H9 (cell line): Measurements from ENCODE around the gene CDC16. TPM values are rescaled to one million over a fixed set of nuclear protein-coding genes. Genes with fewer than 3 reads are reported as not detected.

Experiments used
- DNase-seq: peaks from one replicate; pipeline ENCODE4 v3.0.0-alpha.2; 2017
- H2AFZ ChIP-seq: one replicate; pipeline ENCODE4 v1.6.1; 2013; ENCODE audit warnings: mild to moderate bottlenecking, low read length, control low read depth, moderate library complexity
- H2AK5ac ChIP-seq: 2 replicates; pipeline ENCODE4 v1.6.1; 2013; ENCODE audit warnings: low read length, control low read depth, mixed read lengths; ENCODE audit not compliant: insufficient read length
- H2BK120ac ChIP-seq: one replicate; pipeline ENCODE4 v1.6.1; 2013; ENCODE audit warnings: low read depth, mild to moderate bottlenecking, low read length, control low read depth, inconsistent platforms; ENCODE audit not compliant: poor library complexity, severe bottlenecking
- H2BK12ac ChIP-seq: 2 replicates; pipeline ENCODE4 v1.6.1; 2013; ENCODE audit warnings: low read length, control low read depth, mixed read lengths, low read depth; ENCODE audit not compliant: insufficient read length
- H2BK15ac ChIP-seq: 2 replicates; pipeline ENCODE4 v1.6.1; 2013; ENCODE audit warnings: low read depth, low read length, control low read depth
- H2BK20ac ChIP-seq: one replicate; pipeline ENCODE4 v1.6.1; 2013; ENCODE audit warnings: low read depth, mild to moderate bottlenecking, low read length, control low read depth, inconsistent platforms; ENCODE audit not compliant: poor library complexity, severe bottlenecking
- H2BK5ac ChIP-seq: 2 replicates; pipeline ENCODE4 v1.6.1; 2013; ENCODE audit warnings: low read length, control low read depth, mixed read lengths; ENCODE audit not compliant: insufficient read length
- H3K14ac ChIP-seq: 2 replicates; pipeline ENCODE4 v1.6.1; 2013; ENCODE audit warnings: low read length, control low read depth; ENCODE audit not compliant: insufficient read depth
- H3K18ac ChIP-seq: 2 replicates; pipeline ENCODE4 v1.6.1; 2013; ENCODE audit warnings: low read depth, mild to moderate bottlenecking, mixed read lengths, low read length, control low read depth; ENCODE audit not compliant: insufficient read length
- H3K23ac ChIP-seq: 2 replicates; pipeline ENCODE4 v1.6.1; 2013; ENCODE audit warnings: low read length, control low read depth, mixed read lengths, low read depth; ENCODE audit not compliant: insufficient read length
- H3K23me2 ChIP-seq: 2 replicates; pipeline ENCODE4 v1.6.1; 2013; ENCODE audit warnings: low read depth, mild to moderate bottlenecking, mixed read lengths, low read length, control low read depth; ENCODE audit not compliant: insufficient read length, poor library complexity, severe bottlenecking
- H3K27ac ChIP-seq: 2 replicates; pipeline ENCODE4 v1.5.1; 2013; ENCODE audit warnings: low read length, control low read depth, mixed read lengths, low read depth; ENCODE audit not compliant: insufficient read length
- H3K27me3 ChIP-seq: 2 replicates; pipeline ENCODE4 v1.6.1; 2013; ENCODE audit warnings: low read length, control low read depth, inconsistent platforms; ENCODE audit not compliant: insufficient read depth
- H3K4ac ChIP-seq: 2 replicates; pipeline ENCODE4 v1.6.1; 2013; ENCODE audit warnings: low read depth, mild to moderate bottlenecking, control low read depth, inconsistent platforms, low read length, moderate library complexity
- H3K4me1 ChIP-seq: 2 replicates; pipeline ENCODE4 v1.6.1; 2013; ENCODE audit warnings: low read length, control low read depth, inconsistent platforms; ENCODE audit not compliant: insufficient read depth
- H3K4me2 ChIP-seq: 2 replicates; pipeline ENCODE4 v1.6.1; 2013; ENCODE audit warnings: low read length, control low read depth, mixed read lengths; ENCODE audit not compliant: insufficient read length, insufficient read depth
- H3K56ac ChIP-seq: 2 replicates; pipeline ENCODE4 v1.6.1; 2013; ENCODE audit warnings: low read depth, mild to moderate bottlenecking, mixed read lengths, low read length, control low read depth; ENCODE audit not compliant: insufficient read length
- H3K79me1 ChIP-seq: 2 replicates; pipeline ENCODE4 v1.6.1; 2013; ENCODE audit warnings: low read depth, mild to moderate bottlenecking, moderate library complexity, low read length, control low read depth, inconsistent platforms; ENCODE audit not compliant: insufficient read depth, poor library complexity, severe bottlenecking
- H3K79me2 ChIP-seq: 2 replicates; pipeline ENCODE4 v1.6.1; 2013; ENCODE audit warnings: low read length, control low read depth, inconsistent platforms; ENCODE audit not compliant: insufficient read depth
- H3K9ac ChIP-seq: 2 replicates; pipeline ENCODE4 v1.6.1; 2013; ENCODE audit warnings: low read length, control low read depth, mixed read lengths; ENCODE audit not compliant: insufficient read length; ENCODE audit errors: extremely low read depth
- H3K9me3 ChIP-seq: one replicate; pipeline ENCODE4 v1.6.1; 2013; ENCODE audit warnings: low read depth, low read length, inconsistent platforms; ENCODE audit not compliant: control insufficient read depth
- H3T11ph ChIP-seq: one replicate; pipeline ENCODE4 v1.6.1; 2013; ENCODE audit warnings: mild to moderate bottlenecking, low read length, control low read depth, inconsistent platforms
- H4K20me1 ChIP-seq: one replicate; pipeline ENCODE4 v1.6.1; 2013; ENCODE audit not compliant: control insufficient read depth, insufficient read length, insufficient read depth
- H4K5ac ChIP-seq: 2 replicates; pipeline ENCODE4 v1.6.1; 2013; ENCODE audit warnings: low read depth, mild to moderate bottlenecking, mixed read lengths, low read length, control low read depth; ENCODE audit not compliant: insufficient read length
- H4K8ac ChIP-seq: replicated peaks from 2 replicates; pipeline ENCODE4 v1.6.1; 2013; ENCODE audit warnings: low read length, control low read depth, mixed read lengths, low read depth; ENCODE audit not compliant: insufficient read length
- H4K91ac ChIP-seq: 2 replicates; pipeline ENCODE4 v1.6.1; 2013; ENCODE audit warnings: low read depth, mild to moderate bottlenecking, moderate library complexity, mixed read lengths, low read length, control low read depth; ENCODE audit not compliant: insufficient read length
- H3K27ac Mint-ChIP-seq, 3 experiments: 2 replicates in 2 of 3; 3 replicates in 1 of 3; pipeline ENCODE4 v1.8.0; 2020 to 2021; ENCODE audit warnings: mixed read lengths in 3 of 3, mild to moderate bottlenecking in 1 of 3, moderate library complexity in 1 of 3
- H3K27me3 Mint-ChIP-seq: 2 replicates; pipeline ENCODE4 v1.8.0; 2021; ENCODE audit warnings: low read depth, mild to moderate bottlenecking, moderate library complexity, mixed read lengths
- H3K36me3 Mint-ChIP-seq, 3 experiments: 2 replicates in 2 of 3; 3 replicates in 1 of 3; pipeline ENCODE4 v1.8.0; 2020 to 2021; ENCODE audit warnings: low read depth in 3 of 3, mixed read lengths in 3 of 3; ENCODE audit not compliant: insufficient read depth in 1 of 3
- H3K4me1 Mint-ChIP-seq, 2 experiments: 2 replicates each; pipeline ENCODE4 v1.8.0; 2020; ENCODE audit warnings: mixed read lengths in 2 of 2
- H3K4me3 Mint-ChIP-seq, 2 experiments: 2 replicates in 1 of 2; 3 replicates in 1 of 2; pipeline ENCODE4 v1.8.0; 2020 to 2021; ENCODE audit warnings: mild to moderate bottlenecking in 2 of 2, mixed read lengths in 2 of 2, moderate library complexity in 1 of 2
- H3K9me3 Mint-ChIP-seq, 2 experiments: 2 replicates in 1 of 2; 3 replicates in 1 of 2; pipeline ENCODE4 v1.8.0; 2020; ENCODE audit warnings: mild to moderate bottlenecking in 2 of 2, mixed read lengths in 2 of 2, moderate library complexity in 1 of 2
- CTCF ChIP-seq: fragments of 200-600 bp; sonication (generic); conservative IDR thresholded peaks from 3 replicates; pipeline ENCODE4 v1.8.0; 2021; ENCODE audit warnings: antibody characterized with exemption, mild to moderate bottlenecking
- WGBS: extraction: QIAGEN DNeasy Blood & Tissue Kit; methylation state at CpG from one replicate; pipeline ENCODE4 v1.1.7; 2013; ENCODE audit warnings: missing lambda C conversion rate, low lambda C conversion rate, mixed read lengths; ENCODE audit not compliant: insufficient read length; ENCODE audit errors: extremely low coverage; 5-methylcytosine and 5-hydroxymethylcytosine counted together
- total RNA-seq: library from RNA; stranded (reverse); gene quantifications from 2 replicates; pipeline ENCODE4 v1.2.1, GENCODE V29; 2021

The CDC16 gene
- total RNA-seq, 1 experiment from 2014 or later: 91.9 TPM

- Histone ChIP-seq H2BK15ac (no peak overlapping the region), H3K23me2 (no peaks in the 10 kb centered on the region), H2AFZ (no peak overlapping the region), H2BK120ac (no peak overlapping the region), H3K56ac (no peak overlapping the region), H2BK20ac (no peak overlapping the region), H3K27ac (no peak overlapping the region), H2AK5ac (no peak overlapping the region), H4K8ac (no peak overlapping the region), H3K4me2 (no peak overlapping the region), H4K5ac (no peak overlapping the region), H3K4me1 (peaks cover 2% of the 10 kb centered on the region; the same call in 1 of the 2 replicates), H3K9me3 (no peaks in the 10 kb centered on the region), H3K79me2 (no peaks in the 10 kb centered on the region), H3K18ac (no peak overlapping the region), H3K4ac (no peak overlapping the region), H3K14ac (peak overlapping the region; percentile 53; the same call in 1 of the 2 replicates), H2BK5ac (no peak overlapping the region), H3K23ac (no peak overlapping the region), H4K20me1 (no peaks in the 10 kb centered on the region), H2BK12ac (no peak overlapping the region), H3K27me3 (no peaks in the 10 kb centered on the region), H4K91ac (no peak overlapping the region), H3K9ac (no peak overlapping the region), H3K79me1 (no peaks in the 10 kb centered on the region), H3T11ph (no peak overlapping the region)
- no peak for TF ChIP-seq CTCF
- no peak for DNase-seq
- H3K4me3 Mint-ChIP-seq: no peak overlapping the region
- peaks cover 3% of the 10 kb centered on the region for H3K27me3 Mint-ChIP-seq
- WGBS: no CpG with 5 or more reads among the region's 42 CpGs
- H3K9me3 Mint-ChIP-seq: no peaks in the 10 kb centered on the region
- peaks cover 18% of the 10 kb centered on the region in 2 experiments for H3K4me1 Mint-ChIP-seq
- no peak overlapping the region for H3K27ac Mint-ChIP-seq
- no peaks in the 10 kb centered on the region for H3K36me3 Mint-ChIP-seq
Observed at GRCh38 chr13:114199954-114200353, 34.7 kb upstream of the CDC16 start.
